H1 (cell line): Measurements from ENCODE around the gene YAF2. TPM values are rescaled to one million over a fixed set of nuclear protein-coding genes. Genes with fewer than 3 reads are reported as not detected.

ENCODE experiments used
- CTCF ChIA-PET: fragments of 300-600 bp; sonication (Branson Sonifier 250); formaldehyde crosslinking; loops from one replicate; lab custom pipeline; 2021; ENCODE audit not compliant: partially characterized antibody; lab: Charles Lee
- POLR2A ChIA-PET: fragments of 300-600 bp; sonication (Branson Sonifier 250); formaldehyde crosslinking; loops from one replicate; lab custom pipeline; 2021; ENCODE audit warnings: inconsistent platforms; ENCODE audit not compliant: partially characterized antibody; lab: Charles Lee
- DNase-seq, 2 experiments: peaks; one replicate each; pipeline versions ENCODE4 v3.0.0 to v3.0.0-alpha.2; 2010 to 2022; ENCODE audit warnings: low spot score in 2 of 2, low read depth in 1 of 2, mixed read lengths in 1 of 2
- FAIRE-seq: peaks from 2 replicates; lab custom pipeline; 2011; peaks lifted over from hg19 to GRCh38; lab: Jason Lieb, UNC
- H2AFZ ChIP-seq: 2 replicates; pipeline ENCODE4 v1.8.1; 2012; ENCODE audit warnings: low read length, inconsistent platforms
- H2AK5ac ChIP-seq: 2 replicates; pipeline ENCODE4 v1.6.1; 2013; ENCODE audit warnings: low read depth, low read length
- H2BK120ac ChIP-seq: replicated peaks from 2 replicates; pipeline ENCODE3; 2013; ENCODE audit warnings: low read depth, low read length, inconsistent platforms
- H2BK12ac ChIP-seq: 2 replicates; pipeline ENCODE4 v1.6.1; 2013; ENCODE audit warnings: low read depth, low read length
- H2BK15ac ChIP-seq: 2 replicates; pipeline ENCODE4 v1.6.1; 2013; ENCODE audit warnings: low read length
- H2BK20ac ChIP-seq: 2 replicates; pipeline ENCODE4 v1.6.1; 2013; ENCODE audit warnings: low read length
- H2BK5ac ChIP-seq: 2 replicates; pipeline ENCODE4 v1.6.1; 2013; ENCODE audit warnings: low read depth, low read length
- H3K14ac ChIP-seq: 2 replicates; pipeline ENCODE4 v1.6.1; 2013; ENCODE audit warnings: inconsistent platforms; ENCODE audit not compliant: insufficient read length
- H3K18ac ChIP-seq: 2 replicates; pipeline ENCODE4 v1.6.1; 2013; ENCODE audit warnings: low read length; ENCODE audit errors: extremely low read depth
- H3K23ac ChIP-seq: 2 replicates; pipeline ENCODE4 v1.6.1; 2013; ENCODE audit warnings: inconsistent platforms; ENCODE audit not compliant: insufficient read length
- H3K23me2 ChIP-seq: 2 replicates; pipeline ENCODE4 v1.6.1; 2013; ENCODE audit warnings: low read depth, low read length
- H3K27ac ChIP-seq: 2 replicates; pipeline ENCODE4 v1.6.1; 2011; ENCODE audit warnings: low read depth, low read length, inconsistent platforms
- H3K27me3 ChIP-seq, 4 experiments: replicated peaks in 1 of 4; 1 replicate in 1 of 4; 2 replicates in 3 of 4; pipeline versions ENCODE4 v1.6.1 to v1.8.1; 2011 to 2013; ENCODE audit warnings: low read length in 3 of 4, mild to moderate bottlenecking in 3 of 4, inconsistent platforms in 2 of 4, mixed read lengths in 2 of 4, moderate library complexity in 1 of 4; ENCODE audit not compliant: control insufficient read depth in 3 of 4, insufficient read depth in 3 of 4; ENCODE audit errors: extremely low read depth in 1 of 4
- H3K36me3 ChIP-seq, 4 experiments: 2 replicates each; pipeline versions ENCODE4 v1.6.1 to v1.8.1; 2011 to 2013; ENCODE audit warnings: mild to moderate bottlenecking in 4 of 4, low read length in 3 of 4, moderate library complexity in 2 of 4, control low read depth in 1 of 4, inconsistent platforms in 1 of 4; ENCODE audit not compliant: insufficient read depth in 4 of 4, control insufficient read depth in 2 of 4
- H3K4ac ChIP-seq: replicated peaks from 2 replicates; pipeline ENCODE3; 2013; ENCODE audit warnings: low read length, low read depth, mixed read lengths, inconsistent platforms; ENCODE audit not compliant: insufficient read length
- H3K4me1 ChIP-seq, 4 experiments: replicated peaks in 1 of 4; 1 replicate in 1 of 4; 2 replicates in 3 of 4; pipeline versions ENCODE4 v1.6.1 to v1.8.1; 2011 to 2013; ENCODE audit warnings: low read length in 3 of 4, inconsistent platforms in 2 of 4, mixed read lengths in 1 of 4; ENCODE audit not compliant: insufficient read depth in 4 of 4, control insufficient read depth in 3 of 4
- H3K4me2 ChIP-seq, 2 experiments: 2 replicates each; pipeline versions ENCODE4 v1.6.1 to v1.8.1; 2011 to 2013; ENCODE audit warnings: low read depth in 2 of 2, low read length in 2 of 2, control low read depth in 1 of 2, inconsistent platforms in 1 of 2, mild to moderate bottlenecking in 1 of 2; ENCODE audit not compliant: insufficient read depth in 1 of 2
- H3K4me3 ChIP-seq, 4 experiments: fragments of 200-600, 300-600 bp in 1 of 4; sonication (generic), shearing (Covaris generic), sonication (Bioruptor Twin) in 1 of 4; 2 replicates each; pipeline versions ENCODE4 v1.5.1 to v1.8.1; 2011 to 2016; ENCODE audit warnings: low read length in 4 of 4, low read depth in 3 of 4, control low read depth in 2 of 4, inconsistent platforms in 2 of 4, mild to moderate bottlenecking in 2 of 4, mixed read lengths in 1 of 4, moderate library complexity in 1 of 4; ENCODE audit not compliant: insufficient read depth in 2 of 4; ENCODE audit errors: extremely low read depth in 1 of 4
- H3K56ac ChIP-seq: replicated peaks from 2 replicates; pipeline ENCODE3; 2013; ENCODE audit warnings: low read depth, mild to moderate bottlenecking, mixed read lengths, low read length, inconsistent platforms; ENCODE audit not compliant: insufficient read length
- H3K79me1 ChIP-seq: 2 replicates; pipeline ENCODE4 v1.6.1; 2013; ENCODE audit warnings: low read depth, low read length, control low read depth
- H3K79me2 ChIP-seq, 2 experiments: 2 replicates each; pipeline versions ENCODE4 v1.6.1 to v1.8.1; 2012 to 2013; ENCODE audit warnings: low read length in 2 of 2, mild to moderate bottlenecking in 2 of 2, inconsistent platforms in 1 of 2; ENCODE audit not compliant: insufficient read depth in 2 of 2, control insufficient read depth in 1 of 2
- H3K9ac ChIP-seq, 4 experiments: replicated peaks in 1 of 4; 1 replicate in 1 of 4; 2 replicates in 3 of 4; pipeline versions ENCODE4 v1.6.1 to v1.8.1; 2011 to 2013; ENCODE audit warnings: low read depth in 3 of 4, low read length in 3 of 4, control low read depth in 2 of 4, mild to moderate bottlenecking in 2 of 4, moderate library complexity in 2 of 4, inconsistent platforms in 1 of 4; ENCODE audit errors: extremely low read depth in 1 of 4
- H3K9me3 ChIP-seq, 2 experiments: 2 replicates each; pipeline versions ENCODE4 v1.6.1 to v1.8.1; 2012 to 2013; ENCODE audit warnings: mild to moderate bottlenecking in 2 of 2, moderate library complexity in 2 of 2, control low read depth in 1 of 2, inconsistent platforms in 1 of 2, low read depth in 1 of 2, low read length in 1 of 2, mixed read lengths in 1 of 2; ENCODE audit not compliant: insufficient read depth in 2 of 2
- H4K20me1 ChIP-seq, 2 experiments: replicated peaks in 1 of 2; 2 replicates each; pipeline versions ENCODE3 to v1.8.1; 2011 to 2013; ENCODE audit warnings: inconsistent platforms in 2 of 2, low read length in 2 of 2, mild to moderate bottlenecking in 1 of 2; ENCODE audit not compliant: insufficient read depth in 2 of 2, control insufficient read depth in 1 of 2
- H4K5ac ChIP-seq: 2 replicates; pipeline ENCODE4 v1.6.1; 2013; ENCODE audit warnings: low read length, low read depth, mixed read lengths, inconsistent platforms; ENCODE audit not compliant: insufficient read length
- H4K8ac ChIP-seq: 2 replicates; pipeline ENCODE4 v1.8.0; 2013; ENCODE audit warnings: mild to moderate bottlenecking, moderate library complexity, low read length, inconsistent platforms; ENCODE audit not compliant: insufficient read depth; ENCODE audit errors: extremely low read depth
- H4K91ac ChIP-seq: replicated peaks from 2 replicates; pipeline ENCODE3; 2013; ENCODE audit warnings: low read length, mixed read lengths, inconsistent platforms; ENCODE audit not compliant: insufficient read length
- BACH1 ChIP-seq: IDR thresholded peaks from 2 replicates; pipeline ENCODE4 v1.6.1; 2012; ENCODE audit warnings: low read length, improper control_type of control experiment
- CTCF ChIP-seq, 3 experiments: IDR thresholded peaks; 1 replicate in 2 of 3; 2 replicates in 1 of 3; pipeline versions ENCODE4 v1.5.1 to v1.6.1; 2011; ENCODE audit warnings: low read length in 3 of 3, mild to moderate bottlenecking in 3 of 3, inconsistent platforms in 2 of 3, low read depth in 1 of 3, moderate library complexity in 1 of 3; ENCODE audit not compliant: insufficient read depth in 1 of 3; ENCODE audit errors: control extremely low read depth in 1 of 3
- GTF2F1 ChIP-seq: IDR thresholded peaks from 2 replicates; pipeline ENCODE4 v1.6.1; 2012; ENCODE audit warnings: low read depth, low read length, improper control_type of control experiment, borderline replicate concordance
- KDM4A ChIP-seq: IDR thresholded peaks from one replicate; pipeline ENCODE4 v1.7.1; 2012; ENCODE audit warnings: low read depth, mild to moderate bottlenecking, moderate library complexity, low read length, inconsistent platforms; ENCODE audit not compliant: severe bottlenecking
- RBBP5 ChIP-seq: IDR thresholded peaks from 2 replicates; pipeline ENCODE4 v1.7.1; 2012; ENCODE audit warnings: low read depth, mild to moderate bottlenecking, inconsistent platforms, low read length, moderate library complexity, borderline replicate concordance
- WGBS, 2 experiments: shearing (Covaris generic) in 1 of 2; methylation state at CpG; one replicate each; pipeline versions ENCODE4 v1.1.6 to v1.1.7; 2013 to 2015; ENCODE audit warnings: low lambda C conversion rate in 2 of 2, mixed read lengths in 2 of 2, inconsistent platforms in 1 of 2, low coverage in 1 of 2, missing lambda C conversion rate in 1 of 2; ENCODE audit not compliant: insufficient replicate concordance in 2 of 2, insufficient coverage in 1 of 2, insufficient read length in 1 of 2; ENCODE audit errors: extremely low coverage in 1 of 2, missing lambda C conversion rate in 1 of 2; 5-methylcytosine and 5-hydroxymethylcytosine counted together
- polyA plus RNA-seq, 7 experiments: library from polyadenylated mRNA; depleted of rRNA in 3 of 7; stranded (reverse) in 5 of 7; unstranded in 2 of 7; fragments of >200 nt in 5 of 7; fragments of 200-250 nt in 2 of 7; gene quantifications; 1 replicate in 5 of 7; 2 replicates in 1 of 7; 4 replicates in 1 of 7; pipeline versions ENCODE4 v1.2.1 to v1.2.3, GENCODE V29; 2011 to 2013; ENCODE audit warnings: missing spikeins in 2 of 7, mixed read lengths in 2 of 7
- total RNA-seq: library from RNA; stranded (reverse); fragmentation: NEBNext Ultra II Directional; extraction: Animal tissue kit (Norgen Biotek cat#: 25700); gene quantifications from 2 replicates; pipeline ENCODE4 v1.2.1, GENCODE V29; 2021
- TF ChIP-seq, protein P1 (sequence below): IDR thresholded peaks from 2 replicates; pipeline ENCODE4 v1.6.1; 2011; ENCODE audit warnings: low read depth, mild to moderate bottlenecking, low read length; ENCODE audit not compliant: insufficient read depth

Gene YAF2
- total and polyA plus RNA-seq, 2 of the 8 experiments (the other 6 are each of a cell fraction or from before 2014, with no cell fraction given): 0.50 to 2.2 TPM

DNA sequence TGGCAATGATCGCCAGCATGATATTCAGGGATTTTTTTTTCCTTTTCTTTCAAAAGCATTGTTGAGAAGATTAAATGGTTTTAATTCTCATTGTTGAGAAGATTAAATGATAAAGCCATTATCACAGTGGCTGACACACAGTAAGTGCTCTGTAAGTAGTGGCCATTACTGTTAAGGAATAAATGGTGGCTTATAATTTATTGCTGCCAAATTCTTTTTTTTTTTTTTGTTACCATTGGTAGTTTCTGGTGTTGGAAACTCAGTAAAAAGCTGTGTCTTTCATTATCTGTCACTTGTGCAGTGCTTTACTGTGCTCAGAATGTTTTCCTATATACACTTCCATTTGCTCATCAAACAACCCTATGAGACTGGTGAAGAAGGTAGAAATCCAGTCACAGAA is 15.3 kb downstream of the YAF2 start:
- Histone ChIP-seq H3K56ac (no peak overlapping the region), H3K9me3 (peaks cover 0 to 2% of the 10 kb centered on the region in 2 experiments; a peak in 1 of 4 replicates), H2BK120ac (no peak overlapping the region), H2BK12ac (no peak overlapping the region), H3K4me3 (no peak overlapping the region), H3K18ac (no peak overlapping the region), H3K27ac (no peak overlapping the region), H3K4me2 (no peak overlapping the region), H2BK5ac (no peak overlapping the region), H3K14ac (no peak overlapping the region), H2AK5ac (no peak overlapping the region), H2BK15ac (no peak overlapping the region), H4K5ac (no peak overlapping the region), H3K4me1 (no peaks in the 10 kb centered on the region), H2AFZ (no peak overlapping the region), H4K8ac (no peak overlapping the region), H3K23me2 (no peaks in the 10 kb centered on the region; the same call in 1 of the 2 replicates), H3K79me1 (no peaks in the 10 kb centered on the region), H4K91ac (no peak overlapping the region), H3K9ac (no peak overlapping the region), H3K79me2 (no peaks in the 10 kb centered on the region), H2BK20ac (no peak overlapping the region), H3K27me3 (no peaks in the 10 kb centered on the region), H3K4ac (no peak overlapping the region), H3K36me3 (no peaks in the 10 kb centered on the region), H4K20me1 (no peaks in the 10 kb centered on the region), H3K23ac (no peak overlapping the region)
- FAIRE-seq: no peak
- WGBS, 2 experiments: 86% methylated on average over 1 of the region's 1 CpG; no CpG with 5 or more reads in 1 of the 2 experiments
- CTCF ChIA-PET: no interaction called here
- POLR2A ChIA-PET: no interaction called here
- no peak for DNase-seq
- no peak for TF ChIP-seq CTCF (IDR thresholded peaks at IDR 0.05; ENCODE audit: control extremely low read depth in 1 of 3, insufficient read depth in 1 of 3, low read depth in 1 of 3, low read length in 3 of 3)
- TF ChIP-seq BACH1: no peak
- no peak for TF ChIP-seq GTF2F1
- TF ChIP-seq KDM4A: no peak
- TF ChIP-seq, protein P1, sequence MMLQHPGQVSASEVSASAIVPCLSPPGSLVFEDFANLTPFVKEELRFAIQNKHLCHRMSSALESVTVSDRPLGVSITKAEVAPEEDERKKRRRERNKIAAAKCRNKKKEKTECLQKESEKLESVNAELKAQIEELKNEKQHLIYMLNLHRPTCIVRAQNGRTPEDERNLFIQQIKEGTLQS: no peak
- no peak for TF ChIP-seq RBBP5
